Epithelial cell of esophagus (primary cell): ENCODE data around the gene PLCB1.
A peak's percentile ranks its signal among the peaks of the same experiment; 100 is the strongest.

Experiments
- DNase-seq: peaks from one replicate; pipeline ENCODE4 v3.0.0; 2010; ENCODE audit warnings: low read depth
- H3K4me3 ChIP-seq: 2 replicates; pipeline ENCODE4 v1.5.1; 2011; ENCODE audit warnings: mild to moderate bottlenecking, low read length, control low read depth
- CTCF ChIP-seq: IDR thresholded peaks from 2 replicates; pipeline ENCODE4 v1.5.1; 2011; ENCODE audit warnings: low read depth, mild to moderate bottlenecking, low read length, control low read depth, inconsistent platforms; ENCODE audit not compliant: insufficient read depth; ENCODE audit errors: missing control alignments

PLCB1 gene

GRCh38 chr20:8800089-8800488 is 668.0 kb downstream of the PLCB1 start:
- TF ChIP-seq CTCF, result peak; percentile 25

GRCh38 chr20:8801686-8802085 is 669.6 kb downstream of the PLCB1 start:
- no peak overlapping the region for H3K4me3 ChIP-seq
- no peak for TF ChIP-seq CTCF
- DNase-seq, result no peak

More at GRCh38 chr20:8800089-8800488, 668.0 kb downstream of the PLCB1 start:
- no peak for DNase-seq
- no peak overlapping the region for H3K4me3 ChIP-seq

GRCh38 chr20:8803065-8803464 is 671.0 kb downstream of the PLCB1 start:
- no peak for TF ChIP-seq CTCF
- DNase-seq, result no peak
- no peak overlapping the region for H3K4me3 ChIP-seq

GRCh38 chr20:8803941-8804340 is 671.9 kb downstream of the PLCB1 start:
- no peak for DNase-seq
- TF ChIP-seq CTCF, result no peak
- H3K4me3 ChIP-seq, result no peak overlapping the region

- no peak for TF ChIP-seq CTCF
- DNase-seq, result peak; percentile 34
- no peak overlapping the region for H3K4me3 ChIP-seq
Observed at GRCh38 chr20:8805737-8806442, 673.8 kb downstream of the PLCB1 start.

- TF ChIP-seq CTCF, result no peak
- DNase-seq, result no peak
- H3K4me3 ChIP-seq, result no peak overlapping the region
Observed at GRCh38 chr20:8807480-8808201, 675.6 kb downstream of the PLCB1 start.
